ENCODE results near the gene SORBS1. TPM values are rescaled to one million over a fixed set of nuclear protein-coding genes. Genes with fewer than 3 reads are reported as not detected.
"Not testable (repeated sequence)": the region's sequence is repeated elsewhere in the genome, so short reads cannot be mapped to it uniquely, and the experiment has no call there.

SORBS1 gene
- total RNA-seq, 1 experiment from 2014 or later, result 1.4 TPM

DNA sequence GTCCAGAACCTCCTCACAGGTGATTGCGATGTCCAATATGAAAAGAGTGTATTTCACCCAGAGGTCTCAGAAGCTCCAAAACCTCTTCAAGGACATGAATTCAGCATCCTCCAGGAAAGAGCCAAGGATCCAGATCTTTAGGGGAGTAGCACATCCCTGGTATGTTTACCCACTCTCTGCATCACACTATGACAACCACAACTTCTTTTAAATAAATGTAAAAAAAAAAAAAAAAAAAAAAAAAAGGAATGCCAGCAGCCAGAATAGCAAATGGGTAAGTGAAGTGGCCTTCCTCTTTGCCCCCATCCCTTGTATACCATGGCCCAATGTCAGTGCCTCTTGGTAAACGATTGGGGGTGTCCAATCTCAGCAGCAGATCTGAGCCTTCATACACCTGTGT lies 67.3 kb downstream of the SORBS1 start:
- DNase-seq (ENCODE audit: low read depth), result no peak

DNA sequence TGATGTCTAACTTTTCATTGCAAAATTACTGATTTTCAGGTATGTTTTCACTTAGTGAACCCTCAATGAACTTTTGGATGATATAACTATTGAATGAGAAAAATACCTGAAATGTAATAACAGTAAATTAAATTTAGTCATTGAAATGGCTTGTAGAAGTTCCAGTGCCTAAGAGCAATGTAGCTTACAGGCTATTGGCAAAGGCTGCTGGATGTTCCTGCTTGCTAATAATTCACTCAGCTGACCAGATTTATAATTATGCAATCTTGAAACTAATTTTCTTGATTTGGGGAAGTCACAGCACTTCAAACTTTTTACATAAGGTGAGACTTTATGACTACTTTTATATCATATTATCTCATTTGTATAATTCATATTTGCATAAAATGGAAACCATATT lies 73.2 kb downstream of the SORBS1 start:
- DNase-seq (ENCODE audit: low read depth), result no peak

DNA sequence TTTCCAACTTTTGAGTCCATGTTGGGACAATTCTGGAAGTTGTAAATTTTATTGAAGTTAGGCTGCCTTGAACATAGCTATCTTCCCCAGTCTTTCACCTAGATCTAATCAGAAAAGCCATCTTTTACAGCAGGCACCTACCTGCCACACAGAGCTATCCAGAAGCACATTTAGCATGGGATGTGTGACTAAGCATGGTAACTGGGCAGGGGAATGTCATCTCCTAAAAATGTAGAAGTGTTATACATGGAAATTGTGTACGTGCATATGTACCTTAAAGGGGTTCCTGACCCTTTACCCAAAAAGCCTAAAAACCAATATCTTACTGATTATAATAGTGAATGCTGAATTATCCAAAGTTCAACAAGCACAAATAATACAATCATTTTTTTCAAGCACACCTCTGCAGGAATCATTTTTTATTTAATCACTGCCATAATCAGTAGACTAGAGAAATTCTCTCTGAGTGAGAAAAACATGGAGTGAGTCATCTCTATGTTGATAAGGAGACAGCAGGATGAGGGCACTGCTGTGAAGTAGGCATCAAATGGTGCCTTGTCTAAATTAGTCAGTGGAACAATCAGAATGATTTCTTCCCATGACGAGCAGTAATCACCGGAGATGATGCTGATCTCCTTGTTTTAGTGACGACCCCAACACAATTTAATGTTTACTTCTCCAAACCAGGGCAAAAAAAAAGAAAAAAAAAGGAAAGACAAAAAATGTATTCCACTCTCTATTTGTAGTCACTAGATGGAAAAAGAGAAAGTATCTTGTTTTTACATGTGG lies 75.9 kb downstream of the SORBS1 start:
- DNase-seq (ENCODE audit: low read depth), result peak; percentile 43

DNA sequence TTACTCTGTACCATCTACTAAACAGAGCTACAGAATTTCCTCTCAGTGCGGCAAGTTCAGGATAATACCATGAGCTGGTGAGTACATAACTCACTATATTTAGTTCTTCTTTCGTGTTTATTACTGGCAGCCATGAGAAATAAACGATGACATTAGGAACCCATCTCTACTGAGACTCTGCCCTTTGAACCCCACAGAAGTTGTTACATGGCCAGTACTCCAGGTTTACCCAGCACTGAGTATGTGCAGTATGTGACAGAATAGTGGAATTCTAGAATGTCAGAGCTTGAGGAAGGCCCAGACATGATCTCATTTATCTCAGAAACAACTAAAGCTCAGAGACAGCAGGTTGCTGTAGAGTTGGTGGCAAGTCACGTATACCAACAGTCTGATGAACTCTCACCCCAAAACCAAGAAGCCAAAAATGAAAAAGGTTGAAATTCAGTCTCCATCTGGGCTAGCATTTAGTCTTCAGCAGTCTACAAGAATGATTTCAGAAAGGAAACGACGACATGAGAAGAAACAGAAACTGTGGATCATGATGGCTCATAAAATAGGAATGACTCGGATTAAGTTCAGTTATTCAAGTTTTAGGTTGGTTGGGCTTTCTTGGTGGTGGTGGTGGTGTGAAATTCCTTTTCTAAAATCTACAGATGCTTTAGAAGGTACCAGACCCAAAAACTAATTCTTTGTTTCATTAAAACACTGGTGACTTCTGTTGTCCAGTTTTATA lies 78.5 kb downstream of the SORBS1 start:
- DNase-seq (ENCODE audit: low read depth), result no peak

DNA sequence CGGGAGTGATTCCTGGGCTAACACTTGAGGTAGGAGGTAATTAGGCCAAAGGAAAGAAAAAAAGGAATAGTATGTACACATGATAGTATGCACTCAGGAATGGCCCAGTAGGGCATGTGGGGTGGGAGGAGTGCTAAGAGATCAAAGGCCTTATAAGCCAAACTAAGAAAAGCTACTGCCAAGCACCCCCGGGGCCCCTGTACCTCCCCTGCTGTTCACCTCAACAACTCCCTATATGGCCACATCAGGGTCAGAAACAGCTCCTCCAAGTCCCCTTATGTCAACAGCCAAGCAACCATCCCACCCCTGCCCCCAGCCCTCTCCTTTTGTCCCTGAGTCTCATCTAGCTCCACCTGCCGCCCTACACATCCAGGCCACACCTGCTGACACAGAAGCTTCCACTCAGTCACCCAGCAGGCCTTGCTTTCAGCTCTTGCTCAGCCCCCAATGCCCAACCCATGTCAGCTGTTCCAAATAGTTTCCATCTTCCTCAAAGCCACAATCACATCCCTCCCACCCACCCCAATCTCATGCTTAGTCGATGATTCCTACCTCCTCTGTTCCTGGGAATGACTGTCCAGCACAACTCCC lies 80.2 kb downstream of the SORBS1 start:
- DNase-seq (ENCODE audit: low read depth), result no peak

DNA sequence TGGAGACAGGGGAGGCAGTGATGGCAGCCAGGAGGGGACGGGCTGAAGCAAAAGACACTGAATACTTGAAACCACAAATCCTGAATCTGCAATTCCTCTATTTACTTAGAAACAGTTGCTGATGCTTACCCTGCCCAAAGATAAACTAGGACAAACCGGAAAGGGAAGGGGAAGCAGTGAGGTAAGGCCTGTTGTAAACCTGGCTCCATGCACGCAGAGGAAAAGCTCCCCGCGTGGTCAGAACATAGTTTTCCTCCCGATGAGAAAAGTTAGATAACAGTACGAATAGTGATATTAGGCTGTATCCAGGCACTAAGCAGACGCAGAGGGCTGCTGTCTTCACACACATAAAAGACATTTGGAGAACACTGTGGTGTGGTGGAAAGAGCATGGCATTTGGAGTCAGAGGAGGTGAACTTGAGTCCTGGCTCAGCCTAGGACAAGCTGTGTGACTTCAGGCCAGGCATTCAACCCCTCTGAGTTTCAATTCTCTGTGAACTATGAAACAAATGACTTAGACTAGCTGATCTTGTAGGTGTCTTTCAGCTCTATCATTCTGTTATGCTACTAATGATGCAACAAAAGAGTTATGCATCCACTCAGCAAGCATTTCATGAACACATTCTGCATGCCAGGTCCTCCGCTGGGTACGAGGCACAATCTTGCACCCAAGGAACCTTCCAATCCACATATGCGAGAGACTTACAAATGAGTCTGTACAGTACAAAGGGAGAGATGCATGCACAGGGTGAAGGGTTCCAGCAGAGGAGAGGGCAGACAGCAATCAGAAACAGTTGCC lies 80.9 kb downstream of the SORBS1 start:
- DNase-seq (ENCODE audit: low read depth), result no peak

- DNase-seq (ENCODE audit: low read depth), result no peak
Observed at GRCh38 chr10:95478935-95479334, 82.2 kb downstream of the SORBS1 start.

DNA sequence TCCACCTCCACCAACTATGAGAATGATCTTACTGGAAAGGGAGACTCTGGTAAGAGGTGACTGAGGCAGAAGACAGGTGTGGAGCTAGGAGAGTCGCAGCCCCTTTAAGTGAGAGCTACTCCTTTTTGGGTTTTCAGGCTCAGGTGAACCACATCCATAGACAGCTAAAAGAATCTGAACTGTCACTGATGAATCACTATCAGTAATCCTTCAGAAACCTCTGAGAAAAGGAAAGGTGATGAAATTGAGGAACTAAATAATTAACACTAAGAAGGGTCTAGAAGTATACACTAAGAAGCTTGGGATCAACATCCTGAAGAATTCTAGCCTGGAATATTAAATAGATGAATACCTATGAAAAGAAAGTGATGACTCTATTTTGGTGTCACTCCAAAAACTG lies 83.0 kb downstream of the SORBS1 start:
- DNase-seq (ENCODE audit: low read depth), result no peak

DNA sequence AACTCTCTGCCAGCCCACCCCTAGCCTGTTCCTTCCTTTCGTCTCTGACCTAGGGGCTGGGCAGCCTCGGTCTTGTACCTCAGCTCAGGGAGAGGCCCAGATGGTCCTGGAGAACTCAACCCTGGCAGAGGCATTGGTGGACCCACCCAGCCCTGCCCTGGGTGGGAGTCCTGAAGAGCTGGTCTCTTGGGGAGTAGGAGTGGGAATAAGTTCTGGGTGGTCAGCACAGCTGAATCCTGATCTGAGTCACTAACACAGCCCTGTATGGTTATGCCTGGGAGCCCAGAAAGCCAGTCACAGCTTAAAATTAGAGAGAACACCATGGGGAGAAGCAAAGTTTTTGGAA lies 84.0 kb downstream of the SORBS1 start:
- no peak for DNase-seq (ENCODE audit: low read depth)

GRCh38 chr10:95476469-95477174 lies 84.5 kb downstream of the SORBS1 start:
- no peak for DNase-seq (ENCODE audit: low read depth)

- DNase-seq (ENCODE audit: low read depth), result no peak
Observed at GRCh38 chr10:95475827-95476468, 85.2 kb downstream of the SORBS1 start.

DNA sequence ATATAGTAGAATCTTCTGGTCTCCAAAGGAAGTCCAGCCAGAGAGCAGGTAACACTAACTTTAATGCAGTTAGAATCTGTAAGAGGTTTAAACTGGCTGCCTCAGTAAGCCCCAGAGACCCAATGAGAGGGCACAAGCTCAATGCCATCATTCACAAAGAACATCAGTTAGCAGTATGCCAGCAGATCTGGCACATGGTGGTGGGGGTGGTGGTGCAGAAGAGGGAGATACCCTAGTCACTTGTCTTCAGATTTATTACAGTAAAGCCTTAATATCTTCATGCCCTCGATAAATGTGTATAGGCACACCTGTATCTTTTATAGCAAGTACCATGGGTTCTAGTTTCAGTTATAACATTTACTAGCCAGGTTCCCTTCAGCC lies 86.2 kb downstream of the SORBS1 start:
- no peak for DNase-seq (ENCODE audit: low read depth)

DNA sequence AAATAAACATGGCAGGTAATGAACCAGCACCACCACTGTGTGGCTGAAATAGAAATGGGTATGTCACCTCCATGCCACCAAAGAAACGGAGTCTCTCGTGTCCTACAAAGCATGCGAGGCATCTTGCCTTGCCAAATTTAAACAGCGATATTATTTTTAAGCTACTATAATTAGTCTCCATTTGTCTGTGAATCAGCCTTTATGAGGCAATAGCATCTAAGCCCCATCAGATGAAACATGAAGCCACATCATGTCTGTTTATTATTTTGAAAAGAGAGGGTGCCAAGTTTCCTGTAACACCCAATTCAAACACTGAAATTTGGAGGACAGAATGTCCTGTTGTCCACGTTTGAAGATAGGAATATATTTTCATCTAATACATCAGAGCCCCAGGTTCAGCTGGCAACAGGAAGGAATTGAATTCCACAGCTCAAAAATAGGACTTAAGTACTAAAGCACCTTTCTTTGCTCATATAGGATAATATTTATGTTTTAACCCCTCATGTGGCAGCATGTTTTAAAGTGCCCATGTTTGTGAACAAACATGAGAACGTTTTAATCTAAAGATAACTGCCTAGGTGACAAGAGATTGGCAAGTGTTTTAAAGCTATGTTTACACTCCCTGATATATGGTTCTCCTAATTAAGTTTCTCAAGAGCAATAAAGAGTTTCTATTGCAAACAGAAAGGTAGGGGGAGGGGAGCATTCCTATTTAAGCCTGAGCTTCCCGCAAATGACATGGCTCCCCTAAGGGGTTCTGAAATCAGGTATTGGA lies 86.8 kb downstream of the SORBS1 start:
- no peak for DNase-seq (ENCODE audit: low read depth)

- DNase-seq (ENCODE audit: low read depth), result no peak
Observed at GRCh38 chr10:95472304-95473088, 88.7 kb downstream of the SORBS1 start.

- DNase-seq (ENCODE audit: low read depth), result no peak
Observed at GRCh38 chr10:95469676-95470075, 91.5 kb downstream of the SORBS1 start.

GRCh38 chr10:95469251-95469650 lies 91.9 kb downstream of the SORBS1 start:
- no peak for DNase-seq (ENCODE audit: low read depth)

- not testable (repeated sequence) for DNase-seq (ENCODE audit: low read depth)
Observed at GRCh38 chr10:95467642-95468041, 93.5 kb downstream of the SORBS1 start.

DNA sequence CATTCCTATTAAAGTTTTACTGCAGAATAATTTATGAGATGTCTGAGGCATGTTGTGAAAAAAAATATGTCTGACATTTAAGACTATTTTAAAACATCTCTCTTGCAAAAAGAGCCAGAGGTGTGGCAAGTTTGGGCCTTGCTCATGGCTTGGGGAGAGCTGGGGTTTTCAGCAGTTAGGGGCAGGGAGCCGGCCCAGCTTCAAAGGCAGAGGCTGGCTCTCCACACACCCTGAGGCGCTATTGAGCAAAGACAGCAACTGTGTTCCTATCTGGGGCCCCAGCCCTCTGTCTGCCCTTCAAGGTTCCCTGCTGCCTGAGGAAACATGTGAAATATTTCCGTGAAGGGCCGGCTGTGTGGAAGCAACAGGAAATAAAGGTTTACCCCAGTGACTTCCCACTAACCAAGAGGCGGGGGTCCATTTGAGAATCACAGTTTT lies 94.0 kb downstream of the SORBS1 start:
- peak; percentile 80 for DNase-seq (ENCODE audit: low read depth)

GRCh38 chr10:95466436-95466835 lies 94.7 kb downstream of the SORBS1 start:
- no peak for DNase-seq (ENCODE audit: low read depth)
